ENCODE measurements around the gene TMC5. TPM values are rescaled to one million over a fixed set of nuclear protein-coding genes. Genes with fewer than 3 reads are reported as not detected.

The TMC5 gene
- total and polyA plus RNA-seq, 2 of the 8 experiments (the other 6 are each of a cell fraction or from before 2014, with no cell fraction given): 1.6 to 1.8 TPM

DNA sequence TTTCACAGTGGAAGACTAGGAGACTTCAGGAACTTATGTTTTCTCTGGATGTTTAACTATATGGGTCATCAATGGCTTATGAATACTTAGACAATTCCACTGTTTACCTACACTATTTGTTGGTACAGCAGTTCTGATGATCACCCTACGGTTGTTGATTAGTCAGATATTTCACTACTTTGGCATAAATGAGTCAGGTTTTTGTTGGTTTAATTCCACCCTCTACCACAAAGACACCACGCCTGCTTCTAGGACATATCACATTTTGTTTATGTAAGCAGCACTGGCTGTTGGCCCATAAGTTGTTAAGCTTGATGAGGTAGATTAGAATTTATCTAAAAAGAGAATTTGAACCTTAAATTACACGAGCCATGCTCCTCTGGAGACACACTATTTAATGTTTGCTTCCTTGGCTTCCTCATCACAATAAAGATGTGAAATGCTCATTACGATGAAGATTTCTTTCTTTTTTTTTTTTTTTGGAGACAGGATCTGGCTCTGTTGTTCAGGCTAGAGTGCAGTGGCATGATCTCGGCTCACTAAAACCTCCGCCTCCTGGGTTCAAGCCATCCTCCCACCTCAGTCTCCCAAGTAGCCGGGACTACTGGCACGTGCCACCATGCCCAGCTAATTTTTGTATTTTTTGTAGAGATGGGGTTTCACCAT lies 99.9 kb downstream of the TMC5 start:
- peaks cover 2 to 5% of the 10 kb centered on the region in 2 experiments for H4K20me1 ChIP-seq (replicated peaks in 1 of 2; ENCODE audit: control insufficient read depth in 1 of 2, insufficient read depth in 2 of 2, low read length in 2 of 2)
- no peak overlapping the region for H4K91ac ChIP-seq (replicated peaks; ENCODE audit: insufficient read length, low read length)
- no peak overlapping the region for H3K4me3 ChIP-seq (ENCODE audit: extremely low read depth in 1 of 4, insufficient read depth in 2 of 4, low read depth in 3 of 4, low read length in 4 of 4)
- H3K9ac ChIP-seq (replicated peaks in 1 of 4; ENCODE audit: extremely low read depth in 1 of 4, low read depth in 3 of 4, low read length in 3 of 4): no peak overlapping the region
- FAIRE-seq: no peak
- 86% methylated on average over 7 of the region's 8 CpGs; no CpG with 5 or more reads in 1 of the 2 experiments for WGBS, 2 experiments (ENCODE audit: extremely low coverage in 1 of 2, insufficient coverage in 1 of 2, insufficient read length in 1 of 2, insufficient replicate concordance in 2 of 2, low coverage in 1 of 2, low lambda C conversion rate in 2 of 2, missing lambda C conversion rate in 1 of 2)
- H3K36me3 ChIP-seq (ENCODE audit: control insufficient read depth in 2 of 4, insufficient read depth in 4 of 4, low read length in 3 of 4): peaks cover 0 to 33% (median 14%) of the 10 kb centered on the region in 4 experiments; a peak in 5 of 8 replicates
- H2BK5ac ChIP-seq (ENCODE audit: low read depth, low read length): no peak overlapping the region
- POLR2A ChIA-PET (ENCODE audit: partially characterized antibody): interaction anchor here (1.9 kb wide), 1 partner anchor 38 kb away, joined by 4 read pairs; the partner anchor contains the start of gene VPS35L
- H2BK15ac ChIP-seq (ENCODE audit: low read length): no peak overlapping the region
- H3K79me2 ChIP-seq (ENCODE audit: control insufficient read depth in 1 of 2, insufficient read depth in 2 of 2, low read length in 2 of 2): peaks cover 3 to 50% of the 10 kb centered on the region in 2 experiments; a peak in 3 of 4 replicates
- H2BK12ac ChIP-seq (ENCODE audit: low read depth, low read length): no peak overlapping the region
- no peak overlapping the region for H3K27ac ChIP-seq (ENCODE audit: low read depth, low read length)
- no peaks in the 10 kb centered on the region; the same call in 1 of the 2 replicates for H3K79me1 ChIP-seq (ENCODE audit: low read depth, low read length)
- H3K18ac ChIP-seq (ENCODE audit: extremely low read depth, low read length): no peak overlapping the region
- H4K5ac ChIP-seq (ENCODE audit: insufficient read length, low read depth, low read length): no peak overlapping the region
- no peak overlapping the region for H2AFZ ChIP-seq (ENCODE audit: low read length)
- no peak overlapping the region for H2AK5ac ChIP-seq (ENCODE audit: low read depth, low read length)
- H3K9me3 ChIP-seq (ENCODE audit: insufficient read depth in 2 of 2, low read depth in 1 of 2, low read length in 1 of 2): no peaks in the 10 kb centered on the region
- CTCF ChIA-PET (ENCODE audit: partially characterized antibody): interaction anchor here (0.5 kb wide), 1 partner anchor 248 kb away, joined by 5 read pairs; no protein-coding TSS in a partner anchor
- no peak overlapping the region for H3K4me2 ChIP-seq (ENCODE audit: insufficient read depth in 1 of 2, low read depth in 2 of 2, low read length in 2 of 2)
- H2BK120ac ChIP-seq (replicated peaks; ENCODE audit: low read depth, low read length): no peak overlapping the region
- H3K4ac ChIP-seq (replicated peaks; ENCODE audit: insufficient read length, low read depth, low read length): no peak overlapping the region
- H3K14ac ChIP-seq (ENCODE audit: insufficient read length): no peak overlapping the region
- H3K27me3 ChIP-seq (replicated peaks in 1 of 4; ENCODE audit: control insufficient read depth in 3 of 4, extremely low read depth in 1 of 4, insufficient read depth in 3 of 4, low read length in 3 of 4): peaks cover 0 to 1% (median 0%) of the 10 kb centered on the region in 4 experiments; a peak in 1 of 7 replicates
- peaks cover 2 to 10% (median 5%) of the 10 kb centered on the region in 4 experiments; a peak in 5 of 7 replicates for H3K4me1 ChIP-seq (replicated peaks in 1 of 4; ENCODE audit: control insufficient read depth in 3 of 4, insufficient read depth in 4 of 4, low read length in 3 of 4)
- H3K23me2 ChIP-seq (ENCODE audit: low read depth, low read length): peaks cover 3% of the 10 kb centered on the region
- no peak overlapping the region for H4K8ac ChIP-seq (ENCODE audit: extremely low read depth, insufficient read depth, low read length)
- no peak overlapping the region for H2BK20ac ChIP-seq (ENCODE audit: low read length)
- H3K56ac ChIP-seq (replicated peaks; ENCODE audit: insufficient read length, low read depth, low read length): no peak overlapping the region
- DNase-seq (ENCODE audit: low read depth in 1 of 2, low spot score in 2 of 2): no peak
- no peak overlapping the region for H3K23ac ChIP-seq (ENCODE audit: insufficient read length)
- TF ChIP-seq, protein P1, sequence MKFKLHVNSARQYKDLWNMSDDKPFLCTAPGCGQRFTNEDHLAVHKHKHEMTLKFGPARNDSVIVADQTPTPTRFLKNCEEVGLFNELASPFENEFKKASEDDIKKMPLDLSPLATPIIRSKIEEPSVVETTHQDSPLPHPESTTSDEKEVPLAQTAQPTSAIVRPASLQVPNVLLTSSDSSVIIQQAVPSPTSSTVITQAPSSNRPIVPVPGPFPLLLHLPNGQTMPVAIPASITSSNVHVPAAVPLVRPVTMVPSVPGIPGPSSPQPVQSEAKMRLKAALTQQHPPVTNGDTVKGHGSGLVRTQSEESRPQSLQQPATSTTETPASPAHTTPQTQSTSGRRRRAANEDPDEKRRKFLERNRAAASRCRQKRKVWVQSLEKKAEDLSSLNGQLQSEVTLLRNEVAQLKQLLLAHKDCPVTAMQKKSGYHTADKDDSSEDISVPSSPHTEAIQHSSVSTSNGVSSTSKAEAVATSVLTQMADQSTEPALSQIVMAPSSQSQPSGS (IDR thresholded peaks at IDR 0.05; ENCODE audit: low read length): no peak
- TF ChIP-seq SP1 (IDR thresholded peaks at IDR 0.05; ENCODE audit: low read depth, low read length): no peak
- TF ChIP-seq, protein P2, sequence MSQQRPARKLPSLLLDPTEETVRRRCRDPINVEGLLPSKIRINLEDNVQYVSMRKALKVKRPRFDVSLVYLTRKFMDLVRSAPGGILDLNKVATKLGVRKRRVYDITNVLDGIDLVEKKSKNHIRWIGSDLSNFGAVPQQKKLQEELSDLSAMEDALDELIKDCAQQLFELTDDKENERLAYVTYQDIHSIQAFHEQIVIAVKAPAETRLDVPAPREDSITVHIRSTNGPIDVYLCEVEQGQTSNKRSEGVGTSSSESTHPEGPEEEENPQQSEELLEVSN (IDR thresholded peaks at IDR 0.05): no peak
- TF ChIP-seq RNF2 (IDR thresholded peaks at IDR 0.05; ENCODE audit: borderline replicate concordance, low read depth, low read length, missing control alignments, poor library complexity, severe bottlenecking): no peak
- TF ChIP-seq SRF (IDR thresholded peaks at IDR 0.05; ENCODE audit: low read depth, low read length): no peak
- no peak for TF ChIP-seq JUND (IDR thresholded peaks at IDR 0.05; ENCODE audit: low read length)
- TF ChIP-seq EZH2 (IDR thresholded peaks at IDR 0.05; ENCODE audit: low read depth, low read length, severe bottlenecking): no peak
- no peak for TF ChIP-seq POLR2AphosphoS5 (IDR thresholded peaks at IDR 0.05; ENCODE audit: low read depth, low read length)
- no peak for TF ChIP-seq SIX5 (IDR thresholded peaks at IDR 0.05; ENCODE audit: low read depth, low read length)
